ENCODE data around the gene FGF14.

- no peak for TF ChIP-seq CTCF (conservative IDR thresholded peaks at IDR 0.05; ENCODE audit: low read length)
- no peak for TF ChIP-seq EZH2phosphoT487 (IDR thresholded peaks at IDR 0.05; ENCODE audit: borderline replicate concordance, low read depth, low read length)
Measured at GRCh38 chr13:101985321-101985720, 416.5 kb downstream of the FGF14 start.
